Activated naive CD8-positive, alpha-beta T cell treated with anti-CD3 and anti-CD28 coated beads, Interleukin-2, amount 50 U/mL, for 16 hours (primary cell): Measurements from ENCODE around the gene DNASE1.
A peak's percentile ranks its signal among the peaks of the same experiment; 100 is the strongest.

Source experiments
- DNase-seq: peaks from one replicate; pipeline ENCODE4 v3.0.0-alpha.2; 2020; ENCODE audit warnings: low read depth, low spot score

DNASE1 gene

DNA sequence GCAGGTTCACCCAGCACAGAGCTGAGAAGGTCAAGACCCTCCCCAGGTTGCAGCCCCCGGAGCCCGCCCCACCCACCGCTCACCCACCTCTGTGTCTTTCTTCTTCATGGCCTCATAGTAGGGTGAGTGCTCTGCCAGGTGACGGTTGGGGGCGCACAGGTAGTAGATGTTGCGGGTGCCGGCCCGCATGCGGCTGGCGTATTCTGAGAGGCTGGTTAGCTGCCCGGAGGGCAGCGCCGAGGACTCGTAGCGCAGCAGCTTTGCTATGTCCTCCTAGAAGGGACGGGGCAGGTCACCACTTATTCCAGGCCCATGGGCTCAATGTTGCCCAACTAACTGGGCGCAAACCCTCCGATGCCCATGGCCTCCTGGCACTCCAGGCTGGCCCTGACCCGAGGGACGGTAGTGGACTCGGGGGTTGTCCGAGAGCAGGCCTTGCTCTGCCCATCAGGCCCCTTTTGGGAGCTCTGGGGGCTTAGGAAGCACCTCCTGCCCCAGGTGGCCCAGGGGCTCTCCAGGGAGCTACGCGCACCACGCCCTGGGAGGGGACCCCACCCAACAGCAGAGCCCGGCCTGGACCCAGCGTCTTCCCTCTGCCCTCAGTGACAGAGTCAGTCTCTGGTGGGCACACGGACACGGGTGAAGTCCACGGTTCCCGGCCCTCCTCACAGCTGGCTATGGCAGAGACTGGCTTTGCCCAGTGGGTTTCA, 9.9 kb downstream of the DNASE1 start:
- DNase-seq, result no peak

DNA sequence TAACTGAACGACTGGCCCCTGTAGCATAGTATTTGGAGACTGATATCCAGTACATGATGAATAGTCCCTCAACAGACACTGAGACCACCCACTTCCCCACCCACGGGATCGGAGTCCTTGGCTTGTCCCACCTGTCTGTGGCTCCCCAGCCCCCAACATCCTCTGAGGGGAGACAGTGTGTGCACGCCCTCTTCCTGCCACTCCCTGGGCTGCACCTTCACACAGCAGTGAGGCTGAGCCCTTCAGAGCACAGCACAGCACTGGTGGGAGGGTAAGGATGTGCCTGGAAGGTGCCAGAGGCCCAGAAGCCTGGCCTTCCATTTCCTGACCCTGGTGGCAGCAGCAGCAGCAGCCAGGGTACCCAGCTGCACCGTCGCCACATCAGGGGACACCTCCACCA, 11.0 kb downstream of the DNASE1 start:
- DNase-seq, result no peak

DNA sequence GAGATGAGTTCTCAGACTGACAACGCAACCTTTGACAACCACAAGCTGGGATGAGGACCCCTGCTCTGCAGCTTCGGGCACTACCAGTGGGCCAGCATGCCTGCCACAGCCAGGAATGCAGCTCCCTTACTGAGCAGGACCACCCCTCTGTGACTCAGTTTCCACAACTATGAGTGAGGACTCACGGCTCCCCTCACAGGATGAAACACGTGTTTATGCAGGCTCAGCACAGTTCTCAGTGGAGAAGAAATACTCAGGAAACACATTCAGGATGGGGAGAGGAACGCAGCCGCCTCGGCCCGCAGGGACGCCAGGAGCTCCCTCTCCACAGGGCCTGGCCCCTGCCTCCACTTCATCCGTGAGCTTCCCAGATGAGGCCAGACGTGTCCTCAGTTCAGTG, 14.1 kb downstream of the DNASE1 start:
- DNase-seq, result no peak

DNA sequence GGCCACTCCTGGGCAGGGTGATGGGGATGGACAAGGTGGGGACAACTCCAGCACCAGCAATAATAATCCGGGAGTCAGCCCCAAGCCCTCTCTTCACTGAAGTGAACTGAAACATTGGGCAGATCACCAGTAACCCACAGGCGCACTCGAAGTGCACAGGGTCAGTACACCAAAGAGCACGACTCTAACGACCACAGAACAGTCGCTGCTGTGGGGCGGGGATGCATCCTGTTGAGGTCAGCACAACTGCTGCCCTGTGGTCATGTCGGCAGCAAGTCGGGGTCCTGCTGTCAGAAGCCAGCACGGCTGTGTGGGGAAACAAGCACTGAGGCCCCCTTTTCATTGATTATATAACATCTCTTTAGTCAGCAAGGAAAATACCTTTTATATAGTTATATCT, 14.6 kb downstream of the DNASE1 start:
- no peak for DNase-seq

DNA sequence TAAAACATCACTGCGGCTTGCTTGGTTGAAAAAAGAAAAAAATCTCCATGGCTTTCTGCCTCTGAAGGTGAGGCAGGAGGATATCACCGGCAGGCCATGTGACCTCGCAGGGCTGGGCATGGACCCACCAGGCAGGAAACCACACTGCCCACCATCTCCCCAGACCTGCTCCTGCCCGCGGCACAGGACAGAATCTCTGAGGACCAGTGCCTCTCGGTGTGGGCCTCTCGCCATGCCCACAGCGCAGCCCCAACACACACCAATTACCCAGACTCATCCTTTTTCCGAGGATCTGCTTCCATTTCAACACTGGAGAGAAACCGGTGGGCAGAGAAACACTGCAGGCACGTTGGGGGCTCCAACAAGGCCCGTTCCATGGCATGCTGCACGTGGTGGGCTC, 16.2 kb downstream of the DNASE1 start:
- DNase-seq, result no peak

DNA sequence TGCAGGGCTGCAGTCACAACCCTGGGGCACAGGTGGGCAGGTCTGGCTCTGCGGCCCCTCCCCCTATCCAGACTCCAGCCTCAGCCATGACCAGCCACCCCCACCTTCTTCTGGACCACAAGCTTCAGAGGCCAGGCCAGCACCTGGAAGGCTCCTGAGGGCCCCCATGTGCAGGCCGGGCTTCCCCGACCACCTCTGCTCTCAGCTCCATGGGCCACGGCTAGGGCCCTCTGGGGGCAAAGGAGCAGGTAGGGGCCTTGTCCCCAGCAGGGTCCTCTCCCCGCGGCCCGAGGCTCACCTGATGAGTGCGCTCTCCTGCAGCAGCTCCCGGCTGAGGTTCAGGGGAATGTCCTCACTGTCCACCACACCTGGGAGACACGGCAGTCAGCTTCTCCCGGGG, 16.9 kb downstream of the DNASE1 start:
- no peak for DNase-seq

DNA sequence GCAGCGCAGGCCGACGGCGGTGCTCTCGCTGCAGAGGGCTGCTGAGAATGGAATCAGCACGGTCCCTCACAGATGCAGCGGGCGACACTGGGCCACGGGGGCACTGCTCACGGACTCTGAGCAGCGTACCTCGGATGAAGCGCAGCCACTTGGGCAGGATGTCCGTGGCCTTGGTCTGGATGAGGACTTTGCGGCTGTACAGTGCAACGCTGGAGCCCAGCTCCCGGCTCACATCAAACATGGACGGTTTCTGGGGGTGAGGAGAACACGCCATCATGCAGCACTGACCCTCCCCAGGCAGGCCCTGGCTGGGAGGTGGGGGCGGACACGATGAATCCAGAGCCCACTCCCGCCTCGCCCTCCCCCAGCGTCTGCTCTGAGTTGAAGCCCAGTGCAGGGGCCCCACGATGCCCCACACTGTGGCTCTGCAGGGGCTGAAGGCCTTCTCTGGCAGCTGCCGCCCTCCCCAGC, 18.1 kb downstream of the DNASE1 start:
- DNase-seq, result no peak

DNA sequence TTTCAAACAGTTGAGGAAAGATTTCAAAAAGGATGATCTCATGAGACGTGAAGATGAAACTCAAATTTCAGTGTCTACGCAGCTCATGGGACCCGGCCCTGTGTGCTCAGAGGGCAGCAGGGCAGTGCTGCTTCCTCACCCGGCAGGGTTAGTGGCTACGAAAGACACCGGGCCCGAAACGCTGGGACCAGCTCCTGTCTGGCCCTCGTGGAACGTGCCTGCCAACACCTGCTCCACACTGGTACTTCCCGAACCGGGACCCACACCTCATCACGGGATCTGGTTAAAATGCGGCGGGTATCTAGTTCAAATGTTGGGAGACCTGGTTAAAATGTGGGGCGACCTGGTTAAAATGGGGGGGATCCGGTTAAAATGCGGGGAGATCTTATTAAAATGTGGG, 18.7 kb downstream of the DNASE1 start:
- DNase-seq, result no peak

DNA sequence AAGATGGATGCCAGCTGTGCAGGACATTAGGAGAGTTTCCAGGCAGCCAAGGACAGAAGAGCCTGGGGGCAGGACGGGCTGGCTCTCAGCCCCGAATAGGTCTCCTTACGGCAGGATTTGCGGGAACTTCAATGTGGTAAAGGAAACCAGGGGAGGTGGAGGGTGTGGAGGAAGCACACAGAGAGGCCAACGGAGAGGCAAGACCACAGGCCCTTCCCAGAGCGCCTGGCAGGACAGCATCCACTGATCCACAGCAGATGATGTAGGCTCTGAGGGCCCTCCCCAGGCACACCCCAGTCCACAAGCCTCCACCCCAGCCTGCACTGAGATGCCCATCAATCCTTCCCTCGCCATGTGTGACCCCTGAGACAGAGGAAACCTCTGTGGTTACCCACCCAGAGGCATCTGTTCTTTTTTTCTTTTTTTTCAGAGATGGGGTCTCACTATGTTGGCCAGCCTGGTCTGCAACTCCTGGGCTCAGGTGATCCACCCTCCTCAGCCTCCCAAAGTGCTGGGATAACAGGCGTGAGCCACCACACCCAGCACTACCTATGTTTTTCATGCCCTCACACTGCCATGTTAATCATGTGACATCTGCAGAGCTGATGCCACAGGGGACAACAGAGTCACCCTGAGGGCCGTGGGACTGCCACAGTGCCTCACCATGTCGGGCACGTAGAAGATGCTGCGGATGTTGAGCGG, 19.3 kb downstream of the DNASE1 start:
- no peak for DNase-seq

DNA sequence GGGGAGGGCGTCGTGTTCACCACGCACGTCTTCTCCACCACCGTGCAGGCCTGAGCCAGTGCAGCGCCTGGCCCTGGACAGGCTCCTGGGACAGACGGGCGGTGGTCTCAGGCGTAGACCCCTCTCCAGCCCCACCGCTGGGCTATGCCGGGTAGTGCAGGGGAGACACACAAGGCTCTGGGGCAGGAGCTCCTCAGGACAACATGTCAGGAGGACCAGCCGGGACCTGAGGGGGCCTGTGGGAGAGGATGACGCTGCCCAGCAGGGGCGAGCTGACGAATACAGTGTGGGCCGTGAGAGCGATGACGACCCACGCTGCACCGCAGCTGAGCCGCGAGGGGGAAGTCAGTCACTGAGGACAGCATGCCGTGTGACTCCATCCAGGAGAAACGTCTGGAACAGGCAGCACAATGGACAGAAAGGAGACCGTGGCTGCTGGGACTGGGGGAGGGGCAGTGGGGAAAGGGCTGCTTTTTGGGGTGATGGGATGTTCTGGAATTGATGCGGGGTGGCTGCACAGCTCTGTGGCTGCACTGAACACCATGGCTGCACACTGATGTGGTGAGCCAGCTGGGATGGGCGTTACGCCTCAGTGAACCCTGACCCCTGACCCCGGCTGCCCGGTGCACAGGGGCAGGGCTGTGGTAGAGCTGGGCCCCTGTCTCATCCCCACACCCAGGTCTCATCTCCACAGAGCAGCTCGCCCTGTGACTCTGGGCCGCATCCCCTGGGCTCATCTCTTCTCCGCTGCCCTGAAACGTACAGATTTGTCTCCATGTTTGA, 20.2 kb downstream of the DNASE1 start:
- DNase-seq, result no peak

DNA sequence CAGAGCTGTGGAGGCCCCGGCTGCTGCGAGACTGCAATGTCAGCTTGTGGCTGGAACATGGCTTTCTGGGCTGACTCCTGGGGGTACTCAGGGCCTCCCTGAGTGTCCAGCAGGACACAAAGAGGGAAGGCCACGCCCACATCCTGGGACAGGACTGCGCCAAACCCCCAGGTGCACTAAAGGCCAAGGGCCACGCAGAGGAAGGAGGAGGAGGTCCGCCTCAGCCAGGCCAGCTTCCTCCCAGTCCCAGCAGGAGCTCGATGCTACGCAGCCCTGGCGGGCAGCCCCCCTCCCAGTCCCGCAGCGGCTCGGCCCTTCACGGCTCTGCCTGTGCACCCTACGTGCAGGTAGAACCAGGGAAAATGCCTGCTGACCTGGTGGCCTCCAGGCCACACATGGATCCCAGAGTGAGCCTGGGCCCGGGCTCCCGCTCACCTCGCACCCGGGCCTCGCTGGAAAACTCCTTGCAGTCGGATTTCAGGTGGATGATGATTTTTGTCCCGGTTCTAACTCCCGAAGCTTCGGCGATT, 21.2 kb downstream of the DNASE1 start:
- no peak for DNase-seq

DNA sequence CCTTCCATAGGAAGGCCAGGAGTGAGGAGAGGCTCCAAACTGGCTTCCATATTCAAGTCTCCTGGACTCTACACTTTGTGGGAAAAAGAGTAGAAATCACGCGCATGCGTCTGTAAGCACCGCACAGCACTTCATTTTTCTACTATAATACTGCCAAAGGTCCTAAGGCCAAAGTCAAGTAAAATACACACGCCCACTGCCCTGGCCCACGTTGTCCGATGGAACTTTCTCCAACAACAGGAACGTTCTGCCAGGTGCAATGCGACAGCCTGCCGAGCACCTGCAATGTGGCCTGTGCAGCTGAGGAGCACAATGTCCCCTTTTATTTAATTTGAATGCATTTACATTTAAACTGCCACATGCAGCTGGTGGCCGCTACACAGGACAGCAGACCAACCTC, 23.5 kb downstream of the DNASE1 start:
- no peak for DNase-seq

DNA sequence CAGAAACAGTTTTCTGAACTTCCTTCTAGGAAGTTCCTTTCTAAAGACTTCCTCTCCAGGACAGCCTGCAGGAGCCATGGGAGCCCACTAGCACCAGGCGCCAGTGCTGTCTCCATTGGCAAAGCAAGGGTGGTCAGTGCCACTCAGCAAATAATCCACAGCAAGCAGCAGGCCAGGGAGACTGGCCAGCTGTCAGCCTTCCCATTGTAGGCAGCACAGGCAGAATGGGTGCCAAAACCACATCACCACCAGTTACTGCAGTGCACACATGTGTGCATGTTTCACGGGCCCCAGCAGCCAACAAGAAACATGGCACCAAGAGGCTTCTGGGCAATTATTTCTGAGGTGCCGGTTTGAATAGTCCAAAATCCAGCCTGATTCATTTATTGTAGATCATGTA, 26.7 kb downstream of the DNASE1 start:
- DNase-seq, result no peak

DNA sequence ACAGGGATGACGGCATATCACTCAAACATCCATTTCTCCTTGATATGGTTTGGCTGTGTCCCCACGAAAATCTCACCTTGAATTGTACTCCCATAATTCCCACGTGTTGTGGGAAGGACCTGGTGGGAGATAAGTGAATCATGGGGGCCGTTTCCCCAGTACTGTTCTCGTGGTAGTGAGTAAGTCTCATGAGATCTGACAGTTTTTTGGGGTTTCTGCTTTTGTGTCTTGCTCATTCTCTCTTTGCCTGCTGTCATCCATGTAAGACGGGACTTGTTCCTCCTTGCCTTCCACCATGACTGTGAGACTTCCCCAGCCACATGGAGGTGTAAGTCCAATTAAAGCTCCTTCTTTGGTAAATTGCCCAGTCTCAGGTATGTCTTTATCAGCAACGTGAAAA, 32.5 kb downstream of the DNASE1 start:
- no peak for DNase-seq

DNA sequence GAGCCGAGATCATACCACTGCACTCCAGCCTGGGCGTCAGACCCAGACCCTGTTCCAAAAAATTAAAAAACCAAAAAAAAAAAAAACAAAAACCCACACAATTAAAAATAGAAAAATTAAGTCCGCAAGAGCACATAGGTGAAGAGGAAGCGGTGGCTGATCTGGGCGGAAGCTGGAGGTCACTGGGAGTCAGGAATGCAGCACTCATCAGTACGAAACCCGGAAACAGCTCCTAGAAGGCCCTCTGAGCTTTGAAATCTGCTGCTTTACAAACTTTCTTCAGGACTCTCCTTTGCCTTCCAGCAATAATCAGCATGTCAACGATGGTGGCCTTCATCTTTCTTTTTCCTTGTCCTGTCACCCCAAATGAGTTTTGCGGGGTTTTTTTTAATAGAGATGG, 33.3 kb downstream of the DNASE1 start:
- DNase-seq, result no peak

DNA sequence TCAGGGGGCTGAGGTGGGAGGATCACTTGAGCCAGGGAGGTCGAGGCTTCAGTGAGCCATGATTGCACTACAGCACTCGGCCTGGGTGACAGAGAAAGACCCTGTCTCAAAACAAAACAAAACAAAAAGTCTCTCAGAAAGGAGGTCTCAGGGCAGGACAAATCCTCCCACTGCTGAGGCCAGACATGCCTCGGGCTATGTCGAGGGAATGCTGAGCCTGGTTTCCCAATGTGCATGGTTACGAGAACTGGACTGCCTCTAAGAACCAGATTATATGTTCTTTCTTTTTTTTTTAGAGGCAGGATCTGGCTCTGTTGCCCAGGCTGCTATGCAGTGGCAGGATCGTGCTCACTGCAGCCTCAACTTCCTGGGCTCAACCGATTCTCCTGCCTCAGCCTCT, 35.2 kb downstream of the DNASE1 start:
- no peak for DNase-seq

DNA sequence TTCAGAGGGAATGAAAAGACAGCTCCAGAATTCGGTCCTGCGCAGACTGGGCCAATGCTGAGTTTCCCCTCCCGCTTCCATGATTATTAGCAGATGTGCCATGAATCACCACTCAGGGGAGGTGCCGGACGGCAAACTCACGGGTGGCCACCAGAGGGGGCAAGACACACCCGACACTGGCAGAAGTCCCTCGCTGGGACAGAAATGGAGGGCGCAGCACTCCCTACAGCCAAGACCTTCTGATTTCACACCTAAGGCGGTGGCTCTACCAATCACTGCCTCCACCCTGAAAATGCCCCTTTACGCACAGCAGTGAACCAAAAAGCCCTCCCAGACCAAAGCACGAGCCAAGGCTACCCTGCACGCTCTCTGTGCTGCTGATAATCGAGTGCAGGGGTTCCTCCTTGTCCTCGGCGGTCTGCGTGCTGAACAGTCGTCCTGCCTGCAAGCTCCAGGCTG, 36.0 kb downstream of the DNASE1 start:
- DNase-seq, result peak; percentile 65

DNA sequence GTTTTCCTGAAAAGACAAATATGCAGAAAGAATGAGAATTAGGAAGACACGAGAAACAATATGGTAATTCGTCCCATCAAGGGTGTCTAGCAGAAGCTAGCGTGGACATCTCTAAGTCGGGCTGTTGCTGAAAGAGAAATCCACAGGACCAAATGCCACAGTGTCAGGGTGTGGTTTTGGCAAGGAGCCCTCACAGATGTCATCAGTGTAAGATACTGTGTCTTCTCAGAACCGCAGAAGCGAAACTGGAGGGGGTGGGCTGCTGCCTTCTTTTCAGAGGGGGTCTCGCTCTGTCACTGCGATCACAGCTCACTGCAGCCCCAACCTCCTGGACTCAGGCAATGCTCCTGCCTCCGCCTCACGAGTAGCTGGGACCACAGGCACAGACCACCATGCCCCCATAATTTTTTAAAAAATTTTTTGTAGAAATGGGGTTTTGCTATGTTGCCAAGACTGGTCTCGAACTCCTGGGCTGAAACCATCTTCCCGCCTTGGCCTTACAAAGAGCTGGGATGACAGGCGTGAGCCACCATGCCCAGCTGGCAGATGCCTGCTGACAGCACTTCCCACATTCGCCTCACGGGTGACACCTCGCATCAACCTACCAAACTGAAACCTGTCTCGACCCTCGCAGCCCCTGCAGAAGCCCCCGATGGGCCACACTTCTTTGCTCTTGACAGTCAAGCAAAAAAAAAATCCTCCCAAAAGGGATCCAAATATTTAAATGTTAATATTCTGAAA, 36.7 kb downstream of the DNASE1 start:
- DNase-seq, result no peak

DNA sequence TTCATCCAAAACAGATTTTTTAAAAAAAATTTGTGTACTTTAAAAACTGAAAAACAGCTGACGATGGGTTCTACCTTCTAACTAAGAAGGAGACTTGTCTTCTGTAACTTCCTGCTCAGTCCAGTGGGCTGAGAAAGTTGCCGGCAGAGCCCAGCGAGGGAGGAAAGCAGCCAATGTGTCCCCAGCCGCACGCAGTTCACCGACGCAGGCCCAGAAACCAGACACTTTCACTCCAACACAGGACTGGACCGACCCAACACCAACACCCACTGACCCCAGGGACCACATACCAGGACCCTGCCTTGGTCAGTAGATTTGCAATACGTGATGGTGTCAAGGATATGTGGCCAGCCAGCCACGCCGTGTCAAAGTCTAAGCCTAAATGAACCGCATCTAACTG, 37.3 kb downstream of the DNASE1 start:
- no peak for DNase-seq

DNA sequence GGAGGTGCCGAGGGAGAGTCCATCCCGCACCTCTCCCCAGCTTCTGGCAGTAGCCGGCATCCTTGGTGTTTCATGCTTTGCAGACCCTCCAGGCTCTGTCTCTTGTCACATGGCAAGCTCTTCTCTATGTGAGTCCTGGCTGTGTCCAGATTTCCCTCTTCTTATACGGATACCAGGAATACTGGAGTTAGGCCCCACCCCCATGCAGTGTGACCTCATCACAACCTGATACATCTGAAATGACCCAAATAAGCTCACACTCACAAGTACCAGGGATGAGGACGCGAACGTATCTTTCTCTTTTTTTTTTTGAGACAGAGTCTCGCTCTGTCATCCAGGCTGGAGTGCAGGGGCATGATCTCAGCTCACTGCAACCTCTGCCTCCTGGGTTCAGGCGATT, 39.6 kb downstream of the DNASE1 start:
- no peak for DNase-seq

DNA sequence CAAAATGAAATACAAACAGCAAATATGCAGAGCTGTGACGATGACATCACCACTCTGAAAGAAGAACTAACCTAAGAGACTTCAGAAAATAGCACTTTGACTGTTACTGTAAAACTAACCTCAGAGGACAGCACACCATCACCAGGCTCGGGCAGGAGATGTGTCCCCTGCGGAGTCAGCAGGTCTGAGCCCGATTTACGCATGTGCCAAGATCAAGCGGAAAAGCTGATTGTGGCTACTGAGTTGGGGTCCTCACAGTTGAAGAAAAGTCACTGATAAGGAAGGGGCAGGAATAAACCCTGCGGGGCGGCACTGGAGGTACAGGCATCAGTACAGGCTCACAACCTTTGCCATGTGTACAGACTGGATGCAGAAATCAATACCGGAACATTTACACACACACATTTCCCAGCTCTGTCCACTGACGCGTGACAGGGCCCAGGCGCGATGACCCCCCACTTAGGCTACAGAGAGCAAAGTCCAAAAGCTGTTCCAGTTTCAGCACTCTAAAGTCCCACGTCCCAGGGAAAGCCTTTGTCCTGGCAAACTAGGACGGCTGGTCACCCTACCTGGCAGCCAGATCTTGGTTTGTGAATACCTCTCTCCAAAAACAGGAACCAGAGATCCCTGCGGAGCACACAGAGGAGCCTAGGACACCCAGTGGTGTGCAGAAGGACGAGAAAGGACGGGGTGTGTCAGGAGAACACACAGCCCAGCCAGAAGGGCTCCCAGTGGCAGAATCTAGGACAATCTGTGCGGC, 41.3 kb downstream of the DNASE1 start:
- DNase-seq, result no peak
